Measurements from ENCODE around the gene LINGO3. TPM values are rescaled to one million over a fixed set of nuclear protein-coding genes. Genes with fewer than 3 reads are reported as not detected.

The LINGO3 gene
- total RNA-seq, 1 donor = not detected

GRCh38 chr19:2290441-2291184, 17.3 kb downstream of the LINGO3 start:
- no peak overlapping the region for H3K27ac ChIP-seq (ENCODE audit: low read depth, low read length)
- H3K4me1 ChIP-seq (ENCODE audit: insufficient read depth, low read length) = peaks cover 13% of the 10 kb centered on the region
- H3K9me3 ChIP-seq (ENCODE audit: low read depth, low read length) = no peaks in the 10 kb centered on the region
- H3K4me2 ChIP-seq (ENCODE audit: insufficient read depth, low read length) = no peak overlapping the region
- H3K27me3 ChIP-seq (ENCODE audit: insufficient read depth, low read length) = peaks cover 36% of the 10 kb centered on the region
- H3K79me2 ChIP-seq (ENCODE audit: insufficient read depth, low read length) = no peaks in the 10 kb centered on the region
- no peak overlapping the region for H2AFZ ChIP-seq (ENCODE audit: low read length)
- peaks cover 70% of the 10 kb centered on the region for H4K20me1 ChIP-seq (ENCODE audit: insufficient read depth, low read length)
- DNase-seq (ENCODE audit: insufficient read length, low spot score, missing footprints) = peak; percentile 57
- H3K4me3 ChIP-seq (ENCODE audit: insufficient read depth, low read length) = no peak overlapping the region
- no peak for TF ChIP-seq CTCF (IDR thresholded peaks at IDR 0.05; ENCODE audit: extremely low read depth, low read depth, low read length)
- no peaks in the 10 kb centered on the region for H3K36me3 ChIP-seq (ENCODE audit: insufficient read depth, low read length)

- no peak for TF ChIP-seq CTCF (IDR thresholded peaks at IDR 0.05; ENCODE audit: extremely low read depth, low read depth, low read length)
- H3K36me3 ChIP-seq (ENCODE audit: insufficient read depth, low read length) = no peaks in the 10 kb centered on the region
- no peak overlapping the region for H3K4me2 ChIP-seq (ENCODE audit: insufficient read depth, low read length)
- no peaks in the 10 kb centered on the region for H3K9me3 ChIP-seq (ENCODE audit: low read depth, low read length)
- H3K27ac ChIP-seq (ENCODE audit: low read depth, low read length) = no peak overlapping the region
- H3K4me1 ChIP-seq (ENCODE audit: insufficient read depth, low read length) = peaks cover 11% of the 10 kb centered on the region
- peak overlapping the region; percentile 43 for H3K4me3 ChIP-seq (ENCODE audit: insufficient read depth, low read length)
- H2AFZ ChIP-seq (ENCODE audit: low read length) = no peak overlapping the region
- no peaks in the 10 kb centered on the region for H3K79me2 ChIP-seq (ENCODE audit: insufficient read depth, low read length)
- DNase-seq (ENCODE audit: insufficient read length, low spot score, missing footprints) = peak; percentile 90
- peaks cover 74% of the 10 kb centered on the region for H4K20me1 ChIP-seq (ENCODE audit: insufficient read depth, low read length)
- H3K27me3 ChIP-seq (ENCODE audit: insufficient read depth, low read length) = peaks cover 36% of the 10 kb centered on the region
Observed at GRCh38 chr19:2289714-2290435, 18.1 kb downstream of the LINGO3 start.

GRCh38 chr19:2288818-2289713, 18.9 kb downstream of the LINGO3 start:
- H3K9me3 ChIP-seq (ENCODE audit: low read depth, low read length) = no peaks in the 10 kb centered on the region
- H3K79me2 ChIP-seq (ENCODE audit: insufficient read depth, low read length) = no peaks in the 10 kb centered on the region
- H3K4me3 ChIP-seq (ENCODE audit: insufficient read depth, low read length) = no peak overlapping the region
- no peak overlapping the region for H3K4me2 ChIP-seq (ENCODE audit: insufficient read depth, low read length)
- DNase-seq (ENCODE audit: insufficient read length, low spot score, missing footprints) = peak; percentile 77
- H3K36me3 ChIP-seq (ENCODE audit: insufficient read depth, low read length) = no peaks in the 10 kb centered on the region
- peaks cover 4% of the 10 kb centered on the region for H3K4me1 ChIP-seq (ENCODE audit: insufficient read depth, low read length)
- no peak overlapping the region for H2AFZ ChIP-seq (ENCODE audit: low read length)
- TF ChIP-seq CTCF (IDR thresholded peaks at IDR 0.05; ENCODE audit: extremely low read depth, low read depth, low read length) = no peak
- H3K27me3 ChIP-seq (ENCODE audit: insufficient read depth, low read length) = peaks cover 36% of the 10 kb centered on the region
- H3K27ac ChIP-seq (ENCODE audit: low read depth, low read length) = no peak overlapping the region
- peaks cover 73% of the 10 kb centered on the region for H4K20me1 ChIP-seq (ENCODE audit: insufficient read depth, low read length)

Measured in osteoblast (primary cell).